Uterus (tissue), 2 donors: ENCODE results near the gene CRIP2.

ENCODE experiments used
- POLR2A ChIP-seq, 2 donors: fragments of 450-650 bp; IDR thresholded peaks; one replicate each; pipeline ENCODE4 v1.6.1; 2016; ENCODE audit warnings: antibody characterized with exemption in 2 of 2, mild to moderate bottlenecking in 1 of 2, moderate library complexity in 1 of 2
- TF ChIP-seq, protein P1 (sequence below), 4 experiments: fragments of 200-600 bp in 2 of 4; fragments of 450-650 bp in 2 of 4; sonication (generic) in 2 of 4; IDR thresholded peaks; one replicate each; pipeline ENCODE4 v1.5.1; 2016 to 2019; ENCODE audit warnings: antibody characterized with exemption in 4 of 4, mild to moderate bottlenecking in 2 of 4, moderate library complexity in 1 of 4

DNA sequence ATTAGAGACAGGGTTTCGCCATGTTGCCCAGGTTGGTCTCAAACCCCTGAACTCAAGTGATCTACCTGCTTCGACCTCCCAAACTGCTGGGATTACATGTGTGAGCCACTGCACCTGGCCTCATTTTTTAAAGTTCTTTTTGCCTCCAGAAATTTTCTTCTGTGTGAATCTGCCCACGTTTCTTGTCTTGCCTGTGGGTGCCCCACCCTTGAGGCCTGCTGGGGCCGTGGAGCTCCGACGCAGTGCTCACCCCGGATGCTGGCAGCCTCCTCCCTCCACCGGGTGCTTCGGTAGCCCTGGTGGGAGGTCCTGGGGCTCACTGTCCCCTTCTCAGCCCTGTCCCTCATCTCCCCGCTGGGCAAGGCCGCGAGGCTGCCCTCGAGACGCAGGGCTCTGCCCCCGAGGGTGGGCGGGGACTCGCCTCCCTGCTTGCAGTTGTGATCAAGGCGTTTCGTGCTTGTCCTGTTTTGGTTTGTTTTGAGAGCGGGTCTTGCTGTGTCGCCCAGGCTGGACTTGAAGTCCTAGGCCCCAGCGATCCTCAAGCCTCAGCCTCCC, 19.5 kb upstream of the CRIP2 start:
- TF ChIP-seq, protein P1, sequence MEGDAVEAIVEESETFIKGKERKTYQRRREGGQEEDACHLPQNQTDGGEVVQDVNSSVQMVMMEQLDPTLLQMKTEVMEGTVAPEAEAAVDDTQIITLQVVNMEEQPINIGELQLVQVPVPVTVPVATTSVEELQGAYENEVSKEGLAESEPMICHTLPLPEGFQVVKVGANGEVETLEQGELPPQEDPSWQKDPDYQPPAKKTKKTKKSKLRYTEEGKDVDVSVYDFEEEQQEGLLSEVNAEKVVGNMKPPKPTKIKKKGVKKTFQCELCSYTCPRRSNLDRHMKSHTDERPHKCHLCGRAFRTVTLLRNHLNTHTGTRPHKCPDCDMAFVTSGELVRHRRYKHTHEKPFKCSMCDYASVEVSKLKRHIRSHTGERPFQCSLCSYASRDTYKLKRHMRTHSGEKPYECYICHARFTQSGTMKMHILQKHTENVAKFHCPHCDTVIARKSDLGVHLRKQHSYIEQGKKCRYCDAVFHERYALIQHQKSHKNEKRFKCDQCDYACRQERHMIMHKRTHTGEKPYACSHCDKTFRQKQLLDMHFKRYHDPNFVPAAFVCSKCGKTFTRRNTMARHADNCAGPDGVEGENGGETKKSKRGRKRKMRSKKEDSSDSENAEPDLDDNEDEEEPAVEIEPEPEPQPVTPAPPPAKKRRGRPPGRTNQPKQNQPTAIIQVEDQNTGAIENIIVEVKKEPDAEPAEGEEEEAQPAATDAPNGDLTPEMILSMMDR (IDR thresholded peaks at IDR 0.05) = no peak
- TF ChIP-seq POLR2A (IDR thresholded peaks at IDR 0.05) = no peak
